Embryonic facial prominence (tissue), 1 donor: ENCODE results near the gene CPT1B.
A peak's percentile ranks its signal among the peaks of the same experiment; 100 is the strongest.
"Not testable (repeated sequence)": the region's sequence is repeated elsewhere in the genome, so short reads cannot be mapped to it uniquely, and the experiment has no call there.

Experiments
- DNase-seq: peaks from one replicate; pipeline ENCODE4 v3.0.0-alpha.2; 2016; ENCODE audit errors: extremely low spot score

Gene CPT1B

DNA sequence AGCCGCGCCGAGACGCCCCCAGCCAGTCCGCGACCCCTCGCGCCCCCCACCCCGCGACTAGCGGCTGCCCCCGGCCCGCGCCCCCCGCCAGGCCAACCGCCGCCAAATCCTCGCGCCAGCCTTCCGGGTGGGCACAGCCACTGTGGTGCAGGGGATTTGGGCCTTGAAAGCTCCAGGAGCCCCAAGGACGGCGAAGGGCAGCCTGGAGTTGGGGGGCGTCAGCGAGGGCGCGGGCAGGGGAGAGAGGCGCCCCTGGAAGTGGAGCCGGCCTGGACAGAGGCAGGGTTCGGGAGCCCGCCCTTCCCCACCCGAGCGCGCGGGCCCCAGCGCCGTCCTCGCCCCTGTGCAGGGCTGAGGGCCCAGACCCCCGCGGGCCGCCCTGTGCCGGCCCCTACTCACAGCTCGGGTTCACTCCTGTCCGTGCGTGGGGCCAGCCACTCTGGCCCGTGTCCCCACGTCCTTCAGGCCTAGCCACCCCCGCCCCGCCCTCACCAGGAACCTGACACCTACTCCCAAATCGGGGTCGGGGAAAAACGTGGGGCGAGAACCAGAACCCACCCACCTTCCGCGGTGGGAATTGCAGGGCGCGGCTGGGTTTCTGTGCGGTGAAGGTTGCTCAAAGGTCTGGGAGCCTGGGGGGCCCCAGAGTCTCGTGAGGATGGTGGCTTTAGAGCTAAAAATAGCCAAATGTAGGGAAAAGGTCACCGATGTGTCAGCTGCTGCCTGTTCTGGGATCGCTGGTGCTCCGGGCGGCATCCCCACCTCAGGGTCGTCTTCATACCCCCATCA is at the start of gene CPT1B:
CPT1B (minus strand) TSS at position 441 of the 789 bp plus-strand sequence. CDS start 512 bp downstream, outside the sequence.
- no peak for DNase-seq

DNA sequence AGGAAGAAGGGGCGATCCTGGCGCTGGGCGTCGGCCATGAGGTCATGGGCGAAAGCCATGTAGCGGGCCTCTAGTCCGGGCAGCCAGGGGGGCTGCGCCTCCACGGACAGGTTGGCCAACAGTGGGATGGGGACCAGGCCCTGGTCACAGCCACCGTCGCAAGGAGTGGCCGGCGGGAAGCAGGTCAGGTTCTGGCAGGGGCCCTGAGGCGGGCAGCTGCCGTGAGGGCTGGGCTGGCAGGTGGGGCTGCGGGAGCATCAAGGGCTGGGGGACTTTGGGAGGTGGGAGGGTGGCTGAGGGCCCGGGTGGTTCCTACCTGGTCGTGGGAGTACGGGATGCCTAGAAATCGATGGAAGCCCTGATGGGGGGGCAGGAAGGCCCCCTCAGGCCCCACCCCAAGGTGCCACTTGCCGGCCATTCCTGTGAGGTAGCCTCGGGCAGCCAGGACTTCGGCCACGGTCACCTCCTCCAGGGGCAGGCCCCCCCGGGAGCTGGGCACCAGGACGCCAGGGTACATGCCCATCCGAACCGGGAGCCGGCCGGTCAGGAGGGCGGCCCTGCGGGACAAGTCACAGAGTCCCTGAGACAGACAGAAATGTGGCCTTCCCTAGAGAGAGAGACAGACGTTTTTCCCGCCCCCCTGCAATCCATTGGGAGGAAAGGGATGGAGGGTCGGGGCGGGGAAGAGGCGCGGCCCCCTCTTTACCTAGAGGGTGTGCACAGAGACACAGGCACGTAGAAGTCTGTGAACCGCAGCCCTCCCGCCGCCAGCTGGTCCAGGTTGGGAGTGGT is 48.8 kb upstream of the CPT1B start:
- DNase-seq: no peak

DNA sequence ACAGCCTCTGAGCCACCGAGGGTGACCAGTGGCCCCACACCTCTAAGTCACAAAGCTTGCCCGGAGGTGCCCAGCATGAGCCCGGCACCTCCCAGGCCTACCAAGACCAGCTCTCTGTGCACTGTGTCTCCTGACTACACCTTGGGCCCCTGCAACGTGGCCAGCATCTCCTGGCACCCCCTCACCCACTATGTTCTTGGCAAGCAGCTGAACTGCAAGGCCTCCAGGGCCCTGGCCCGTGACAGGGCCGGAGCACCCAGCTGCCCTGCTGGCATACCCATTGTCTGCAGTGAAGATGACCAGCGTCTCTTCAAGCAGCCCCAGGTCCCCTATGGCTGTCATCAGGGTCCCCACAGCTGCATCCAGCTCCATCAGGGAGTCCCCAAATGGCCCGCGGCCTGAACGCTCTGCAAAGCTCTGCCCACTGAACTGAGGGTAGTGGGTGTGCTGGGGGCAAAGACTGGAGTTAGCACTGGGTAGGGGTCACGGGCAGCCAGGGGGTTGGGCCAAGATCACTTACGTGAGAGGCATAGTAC is 48.2 kb upstream of the CPT1B start:
- DNase-seq: no peak

DNA sequence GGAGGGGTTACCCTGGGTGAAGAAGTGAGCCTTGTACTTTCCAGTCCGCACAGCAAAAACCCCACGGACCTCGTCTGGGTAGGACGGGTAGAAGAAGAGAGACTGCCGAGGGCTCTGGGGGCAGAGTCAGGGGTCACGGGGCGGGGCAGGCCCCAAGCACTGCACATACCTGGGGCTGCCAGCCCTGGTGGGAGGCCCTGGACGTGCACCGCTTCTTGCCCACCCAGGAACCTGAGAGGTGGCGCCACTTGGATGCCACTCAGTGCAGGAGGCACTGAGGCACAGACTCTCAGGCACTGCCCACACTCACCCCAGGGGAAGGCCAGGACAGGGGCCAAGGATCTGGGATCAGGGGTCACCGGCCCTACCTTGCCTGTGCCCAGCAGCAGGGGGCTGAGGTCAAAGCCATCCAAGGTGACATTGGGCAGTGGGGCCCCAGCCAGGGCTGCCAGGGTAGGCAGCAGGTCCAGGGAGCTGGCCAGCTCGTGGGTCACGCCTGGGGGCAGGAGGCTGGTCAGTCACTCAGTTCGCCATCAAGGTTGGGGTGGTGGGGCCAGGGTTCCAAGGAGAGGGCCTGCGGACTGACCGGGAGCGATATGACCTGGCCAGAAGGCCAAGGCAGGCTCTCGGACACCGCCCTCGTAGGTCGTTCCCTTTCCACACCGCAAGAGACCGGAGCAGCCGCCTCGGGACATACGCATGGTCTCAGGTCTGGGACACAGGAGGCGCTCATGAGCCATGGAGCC is 47.5 kb upstream of the CPT1B start:
- DNase-seq: no peak

DNA sequence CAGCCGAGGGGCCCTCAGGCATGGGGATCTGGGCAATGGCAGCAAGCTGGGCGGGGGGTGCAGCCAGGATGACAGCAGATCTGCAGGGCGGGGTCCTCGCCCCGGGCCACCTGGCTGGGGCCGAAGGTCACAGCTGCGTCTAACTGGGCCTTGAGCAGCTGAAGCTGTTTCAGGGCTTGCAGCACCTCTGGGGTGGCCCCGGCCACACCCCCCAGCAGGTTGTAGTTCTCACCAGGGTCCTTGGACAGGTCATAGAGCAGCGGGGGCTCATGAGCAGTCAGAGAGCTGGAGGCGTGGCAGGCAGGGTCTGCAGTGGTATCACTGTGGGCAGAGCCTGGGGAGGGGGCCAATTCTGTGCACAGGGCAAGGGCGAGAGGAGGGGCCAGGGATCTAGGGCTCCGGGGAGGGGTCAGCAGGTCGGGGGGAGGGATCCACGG is 46.9 kb upstream of the CPT1B start:
- DNase-seq: no peak

DNA sequence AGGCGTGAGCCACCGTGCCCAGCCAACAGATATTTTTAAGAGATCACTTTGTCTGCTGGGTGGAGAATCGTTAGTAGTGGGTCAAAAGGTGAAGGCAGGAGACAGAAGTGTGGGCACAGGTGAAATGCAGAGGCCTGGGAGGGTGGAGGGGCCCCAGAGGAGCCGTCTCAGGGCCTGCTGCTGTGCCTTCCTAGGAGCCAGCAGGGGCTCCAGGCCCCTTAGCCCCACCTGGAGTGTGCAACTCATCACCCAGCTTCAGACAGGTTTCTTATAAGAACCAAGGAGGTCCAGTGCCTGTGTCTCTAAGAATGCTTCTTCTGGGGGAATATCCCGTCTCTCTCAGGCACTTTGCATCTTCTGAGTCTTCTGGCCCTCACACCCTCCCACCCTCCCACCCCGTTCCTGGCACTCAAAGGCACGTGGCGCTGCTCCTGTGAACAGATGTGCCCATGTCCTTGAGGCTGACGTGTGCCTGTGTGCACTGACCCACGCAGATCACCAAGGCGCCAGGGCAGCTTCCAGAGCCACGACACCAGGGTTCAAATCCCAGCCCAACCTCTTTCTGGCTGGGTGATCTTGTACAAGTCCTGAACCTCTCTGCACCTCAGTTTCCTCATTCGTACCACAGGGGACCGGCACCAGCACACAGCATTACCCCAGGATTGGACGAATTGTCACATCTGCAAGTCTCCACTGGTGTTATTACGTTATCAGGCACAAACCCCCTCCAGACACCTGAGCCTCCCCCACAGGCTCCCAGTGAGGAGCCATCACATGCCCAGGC is 46.3 kb upstream of the CPT1B start:
- no peak for DNase-seq

DNA sequence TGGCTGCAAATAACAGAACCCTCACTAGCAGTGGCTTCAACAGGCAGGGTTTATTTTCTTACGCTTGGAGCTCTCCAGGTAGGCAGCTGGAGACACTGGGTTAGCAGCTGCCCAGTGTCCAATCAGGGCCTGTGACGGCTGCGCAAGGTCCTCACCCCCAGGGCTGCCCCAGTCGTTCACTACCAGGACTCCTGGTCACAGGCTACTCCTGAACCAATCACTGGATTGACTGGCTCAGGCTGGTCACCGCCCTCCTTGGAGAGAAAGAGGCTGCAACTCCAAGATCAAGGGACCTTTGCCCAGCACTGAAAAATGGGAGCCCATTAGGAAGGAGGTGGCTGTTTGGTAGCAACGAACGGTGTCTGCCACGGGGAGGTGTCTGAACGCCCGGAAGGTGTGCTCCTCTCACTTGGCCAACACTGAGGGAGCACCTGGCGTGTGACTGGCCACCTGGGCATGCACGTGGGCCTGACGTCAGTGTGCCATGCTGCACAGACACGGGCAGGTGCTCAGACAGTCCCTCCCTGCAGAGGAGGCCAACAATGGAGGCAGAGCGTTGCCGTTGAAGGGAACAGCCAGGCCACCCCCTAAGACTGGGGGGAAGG is 44.6 kb upstream of the CPT1B start:
- DNase-seq: no peak

DNA sequence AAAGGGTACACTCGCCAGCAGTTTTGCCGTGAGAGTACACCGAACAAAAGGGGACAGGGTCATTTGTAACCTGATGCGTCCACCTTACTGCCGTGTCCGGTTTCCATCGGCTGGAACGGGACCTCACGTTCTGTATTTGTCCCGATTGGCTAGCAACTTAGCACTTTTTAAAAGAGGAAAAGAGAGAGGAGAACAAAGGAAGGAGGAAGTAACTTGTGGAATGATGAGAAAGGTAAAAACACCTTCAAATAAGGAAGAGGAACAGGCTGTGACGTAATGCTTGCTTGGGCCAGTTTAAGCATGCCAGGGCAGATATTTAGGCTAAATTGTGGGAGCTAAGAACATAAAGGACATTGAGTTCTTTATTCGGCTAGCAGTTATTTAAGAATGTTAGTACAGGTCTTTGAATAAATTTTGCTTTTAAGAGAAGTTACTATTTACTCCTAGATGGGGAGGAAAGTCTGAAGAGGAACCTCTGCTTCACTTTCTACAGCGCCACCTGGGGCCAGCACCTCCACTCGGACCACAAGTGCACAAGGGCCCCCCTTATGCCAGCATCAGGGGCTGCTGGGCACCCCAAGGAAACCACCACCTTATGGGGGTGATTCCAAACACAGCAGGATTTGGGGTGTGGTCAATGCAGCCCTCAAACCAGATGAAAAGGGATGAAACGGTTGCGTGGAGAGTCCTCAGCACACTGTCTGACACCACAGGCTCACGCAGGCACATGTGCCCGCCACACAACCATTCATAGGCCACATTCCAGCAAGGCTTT is 43.9 kb upstream of the CPT1B start:
- no peak for DNase-seq

DNA sequence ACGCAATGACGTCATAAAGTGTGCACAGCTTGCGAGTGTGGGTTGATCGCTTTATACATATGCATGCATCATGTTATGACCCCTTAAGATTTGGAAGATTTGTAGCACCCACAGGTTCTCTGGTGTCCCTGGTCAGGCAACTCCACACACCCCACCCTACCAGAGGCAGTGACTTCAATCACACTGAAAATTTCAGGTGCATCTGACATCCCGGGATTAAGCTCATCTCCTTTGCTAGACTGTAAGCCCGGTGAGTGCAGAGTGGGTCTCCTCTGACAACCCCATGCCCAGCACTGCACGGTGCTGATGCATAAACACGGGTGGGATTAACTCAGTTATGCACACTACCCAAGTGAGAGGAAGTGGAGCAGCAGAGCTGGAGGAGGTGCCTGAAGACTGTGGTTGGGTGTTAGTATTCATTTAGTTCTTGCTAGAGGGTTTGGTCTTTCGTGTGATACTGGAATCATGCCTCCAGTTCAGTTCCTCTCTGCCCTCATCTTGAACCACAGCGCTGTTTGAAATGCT is 43.2 kb upstream of the CPT1B start:
- DNase-seq: no peak

DNA sequence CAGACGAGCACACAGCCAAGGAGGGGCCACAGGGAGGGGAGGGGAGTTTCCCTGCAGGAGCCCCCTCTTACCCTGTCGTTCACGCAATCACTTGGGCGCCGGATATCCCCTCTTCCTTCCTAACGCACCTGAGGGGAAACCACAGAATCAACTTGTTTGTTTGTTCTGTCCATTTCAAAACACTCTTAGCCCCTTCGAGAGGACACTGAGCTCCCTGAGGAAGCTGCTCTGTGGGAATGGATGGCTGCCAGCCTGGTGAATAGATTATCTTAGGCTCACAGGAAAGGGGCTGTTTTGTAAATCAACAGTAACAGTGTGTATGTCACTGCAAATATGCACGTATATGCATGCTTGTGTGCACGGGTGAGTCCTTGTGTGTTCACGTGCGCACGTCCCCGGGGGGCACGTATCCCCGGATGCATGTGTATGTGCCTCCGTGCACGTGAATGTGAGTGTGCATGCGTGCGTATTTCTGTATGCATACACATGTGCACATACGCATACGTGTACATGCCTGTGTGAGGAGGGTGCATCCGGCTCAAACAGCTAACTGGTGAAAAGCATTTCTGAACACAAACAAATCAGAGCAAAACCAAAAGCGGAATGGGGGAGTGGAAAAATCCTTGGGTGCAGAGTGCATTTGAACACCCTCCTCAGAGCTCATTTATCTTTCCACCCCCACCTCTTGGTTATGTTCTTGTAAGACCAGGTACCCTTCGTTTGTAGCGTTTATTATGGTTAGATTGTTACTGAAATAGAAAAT is 42.5 kb upstream of the CPT1B start:
- DNase-seq: peak; percentile 44

DNA sequence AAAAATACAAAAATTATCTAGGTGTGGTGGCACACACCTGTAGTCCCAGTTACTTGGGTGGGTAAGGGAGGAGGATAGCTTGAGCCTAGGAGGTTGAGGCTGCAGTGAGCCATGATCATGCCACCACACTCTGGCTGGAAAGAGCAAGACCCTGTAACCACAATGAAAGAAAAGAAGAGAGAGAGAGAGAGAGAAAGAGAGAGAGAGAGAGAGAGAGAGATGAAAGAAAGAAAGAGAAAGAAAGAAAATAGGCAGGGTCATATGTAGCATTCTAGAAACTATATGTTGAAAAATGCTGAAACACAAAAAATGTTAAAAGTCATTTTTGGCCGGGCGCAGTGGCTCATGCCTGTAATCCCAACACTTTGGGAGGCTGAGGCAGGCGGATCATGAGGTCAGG is 36.1 kb upstream of the CPT1B start:
- not testable (repeated sequence) for DNase-seq

DNA sequence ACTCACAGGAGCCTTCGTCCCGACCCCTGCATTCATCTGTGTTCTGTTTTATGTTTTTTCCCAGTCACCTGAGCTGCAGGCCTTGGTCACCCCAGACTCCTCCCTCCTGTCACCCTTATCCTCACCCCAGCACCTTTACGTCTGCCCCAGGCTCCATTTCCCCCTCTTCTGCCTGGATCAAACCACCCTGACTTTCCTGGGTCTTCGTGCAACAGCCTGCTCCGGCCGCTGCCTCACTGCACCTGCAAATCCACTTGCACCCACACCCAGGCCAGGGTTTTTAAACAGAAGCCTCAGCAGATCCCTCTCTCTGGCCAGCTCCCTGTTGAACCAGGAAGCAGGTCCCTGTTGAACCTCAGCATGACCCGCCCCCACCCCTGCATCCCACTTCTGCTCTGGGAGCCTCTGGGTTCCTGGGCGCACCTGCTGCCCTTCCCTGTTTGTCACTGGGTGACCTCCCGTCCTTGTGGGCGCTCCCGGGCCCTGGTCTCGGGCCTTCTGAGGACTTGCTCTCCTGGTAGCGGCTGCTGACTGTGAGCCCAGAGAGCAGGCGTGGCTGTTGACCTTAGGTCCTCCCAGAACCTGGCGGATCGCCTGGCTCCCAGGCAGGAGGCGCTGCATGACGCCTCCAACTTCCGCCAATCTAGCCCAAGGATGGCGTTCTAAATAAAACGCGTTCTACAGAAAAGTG is 35.2 kb upstream of the CPT1B start:
- DNase-seq: no peak

DNA sequence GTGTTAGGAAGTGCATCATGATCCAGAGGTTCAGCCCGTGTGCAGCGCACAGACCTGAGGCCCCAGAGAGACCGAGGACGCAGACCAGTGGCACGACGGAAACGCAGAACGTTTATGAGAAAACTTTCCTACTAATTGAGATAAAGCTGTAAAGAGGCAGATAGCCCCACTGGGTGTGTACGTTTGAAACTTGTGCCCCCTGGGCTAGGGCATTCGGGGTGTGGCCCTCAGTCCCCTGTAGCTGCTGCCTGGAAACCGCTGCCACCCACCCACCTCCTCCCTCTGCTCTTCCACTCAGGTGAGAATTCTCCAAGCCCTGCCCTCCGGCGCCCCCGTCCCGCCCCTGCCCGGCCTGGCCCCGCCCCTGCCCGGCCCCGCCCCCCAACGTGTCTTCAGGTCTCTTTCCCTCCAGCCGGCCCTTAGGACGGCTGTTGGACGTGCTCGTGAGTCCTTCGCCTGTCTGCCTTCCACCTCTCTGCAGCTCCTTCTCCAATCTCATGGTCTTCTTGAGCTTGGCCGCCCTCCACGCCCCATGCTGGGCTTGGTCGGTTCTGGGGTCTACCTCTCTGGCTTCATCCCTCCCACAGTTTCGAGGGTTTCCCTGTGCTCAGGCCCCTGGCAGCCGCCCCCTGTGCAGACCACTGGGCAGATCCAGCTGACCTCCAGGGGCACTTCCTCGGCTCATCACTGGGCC is 34.4 kb upstream of the CPT1B start:
- DNase-seq: no peak

DNA sequence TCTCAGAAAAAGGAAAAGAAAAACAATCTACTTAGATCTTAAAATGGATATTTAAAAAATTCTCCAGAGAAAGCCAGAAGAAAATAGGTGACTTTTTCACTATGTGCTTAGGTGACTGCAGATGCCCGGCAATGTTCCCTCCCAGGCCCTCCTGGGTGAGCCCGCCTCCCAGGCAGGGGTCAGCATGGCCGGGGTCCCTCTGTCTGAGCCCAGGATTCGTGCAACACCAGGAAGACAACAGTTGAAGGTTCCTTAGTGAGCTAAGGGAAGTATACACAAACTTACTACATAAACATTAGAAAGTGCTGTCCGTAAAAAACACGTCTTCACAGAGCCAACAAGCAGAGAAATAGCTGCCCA is 33.9 kb upstream of the CPT1B start:
- DNase-seq: no peak

DNA sequence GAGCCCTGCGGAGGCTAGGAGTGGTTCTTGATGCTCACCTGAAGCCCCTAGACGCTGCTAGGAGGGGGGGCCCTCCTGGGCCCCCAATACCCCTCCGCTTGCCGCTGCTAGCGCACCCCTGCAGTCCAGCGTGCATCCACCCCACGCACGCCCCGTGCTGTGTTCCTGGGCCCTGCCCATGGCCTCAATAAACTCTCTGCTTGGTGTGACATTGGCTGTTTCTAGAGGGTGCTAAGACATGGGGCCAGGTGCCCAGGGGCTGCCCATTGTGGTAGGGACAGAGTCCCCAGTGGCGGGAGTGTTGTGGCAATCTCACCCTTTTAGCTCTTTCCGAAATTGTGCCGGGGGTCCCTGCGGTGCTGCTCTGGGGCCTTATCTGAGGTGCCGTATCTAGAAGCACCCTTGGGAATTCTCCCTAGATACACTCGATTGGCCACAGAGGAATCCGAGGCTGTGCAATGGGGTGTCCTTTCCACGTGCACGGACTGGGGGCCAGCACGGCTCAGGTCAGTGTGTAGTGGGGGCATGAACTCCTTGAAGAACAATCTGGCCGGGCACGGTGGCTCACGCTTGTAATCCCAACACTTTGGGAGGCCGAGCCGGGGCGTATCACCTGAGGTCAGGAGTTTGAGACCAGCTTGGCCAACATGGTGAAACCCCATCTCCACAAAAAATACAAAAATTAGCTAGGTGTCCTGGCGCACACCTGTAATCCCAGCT is 33.3 kb upstream of the CPT1B start:
- no peak for DNase-seq

DNA sequence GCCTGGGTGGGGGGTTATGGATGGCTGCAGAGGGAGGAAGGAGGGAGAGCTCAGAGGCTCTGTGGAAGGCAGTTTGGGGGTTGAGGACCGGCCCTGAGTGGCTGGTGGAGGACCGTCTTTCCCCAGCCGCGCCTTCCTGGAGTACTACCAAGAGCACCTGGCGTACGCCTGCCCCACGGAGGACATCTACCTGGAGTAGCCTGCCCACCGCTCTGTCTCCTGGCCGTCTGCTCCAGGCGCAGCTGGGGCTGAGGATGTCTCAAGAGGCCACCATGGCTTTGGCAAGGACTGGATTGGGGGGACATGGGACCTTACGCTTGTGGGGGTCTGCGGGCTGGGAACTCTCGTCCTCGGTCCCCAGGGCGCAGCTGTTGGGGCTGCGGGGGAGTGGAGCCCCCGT is 32.4 kb upstream of the CPT1B start:
- DNase-seq: no peak

DNA sequence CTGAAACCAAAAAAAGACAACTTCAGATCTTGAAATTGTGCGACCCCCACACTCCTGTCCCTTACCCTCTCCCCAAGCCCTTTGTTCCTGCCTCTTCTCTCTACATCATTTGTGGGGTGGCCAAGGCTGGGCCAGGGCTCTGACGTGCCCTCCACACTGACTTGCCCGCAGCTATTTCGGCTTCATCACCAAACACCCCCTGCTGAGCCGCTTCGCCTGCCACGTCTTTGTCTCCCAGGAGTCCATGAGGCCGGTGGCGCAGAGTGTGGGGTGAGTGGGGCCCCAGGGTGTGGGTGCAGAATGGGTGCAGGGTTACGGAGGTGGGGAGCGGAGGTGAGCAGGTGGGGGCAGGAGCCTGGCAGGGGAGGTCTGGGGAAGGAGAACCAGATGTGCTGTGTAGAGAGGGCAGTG is 31.8 kb upstream of the CPT1B start:
- no peak for DNase-seq
